HepG2 (cell line): ENCODE results near the gene PGAP1. TPM values are rescaled to one million over a fixed set of nuclear protein-coding genes. Genes with fewer than 3 reads are reported as not detected.

Source experiments
- ATAC-seq: fragments of 200-7000 bp; cut with Tn5 transposase; 3 replicates; pipeline ENCODE4 v1.9.1; 2020; ENCODE audit warnings: mild to moderate bottlenecking, moderate library complexity
- BruUV-seq: library from RNA; stranded (reverse); fragments of 400-500 nt; replicated peaks from 2 replicates; lab custom pipeline; 2021; lab: Mats Ljungman, UMichigan
- CTCF ChIA-PET: fragments of 300-600 bp; formaldehyde crosslinking; extraction: SDS; loops from one replicate; lab custom pipeline; 2021; ENCODE audit warnings: low total read pairs, inconsistent platforms, low intra/inter-chr PET ratio; lab: Yijun Ruan, JAX
- POLR2A ChIA-PET: fragments of 350-600 bp; sonication (Branson Sonifier 250); formaldehyde crosslinking; loops from one replicate; lab custom pipeline; 2020; ENCODE audit warnings: antibody characterized with exemption, inconsistent platforms; lab: Yijun Ruan, JAX
- DNase-seq: peaks from one replicate; pipeline ENCODE4 v3.0.0-alpha.2; 2015; ENCODE audit warnings: low spot score
- FAIRE-seq: peaks from 3 replicates; lab custom pipeline; 2011; peaks lifted over from hg19 to GRCh38; lab: Jason Lieb, UNC
- H2AFZ ChIP-seq: one replicate; pipeline ENCODE4 v1.6.1; 2011; ENCODE audit warnings: low read length, inconsistent platforms
- H3K27ac ChIP-seq: fragments of 300-600 bp; 3 replicates; pipeline ENCODE4 v1.8.0; 2011; ENCODE audit warnings: mixed run types, mild to moderate bottlenecking, mixed read lengths, low read length, inconsistent platforms; ENCODE audit not compliant: insufficient read depth; ENCODE audit errors: extremely low read length
- H3K27me3 ChIP-seq, 2 experiments: fragments of 200-600 bp in 1 of 2; 2 replicates in 1 of 2; 3 replicates in 1 of 2; pipeline versions ENCODE4 v1.6.0 to v1.8.0; 2011; ENCODE audit warnings: low read length in 2 of 2, mild to moderate bottlenecking in 2 of 2, moderate library complexity in 2 of 2, inconsistent platforms in 1 of 2; ENCODE audit not compliant: insufficient read depth in 2 of 2, control insufficient read depth in 1 of 2
- H3K36me3 ChIP-seq, 2 experiments: fragments of 200-600 bp in 1 of 2; replicated peaks in 1 of 2; 2 replicates in 1 of 2; 3 replicates in 1 of 2; pipeline versions ENCODE4 v1.5.1 to v1.8.0; 2011; ENCODE audit warnings: low read length in 2 of 2, inconsistent platforms in 1 of 2; ENCODE audit not compliant: insufficient read depth in 2 of 2, control insufficient read depth in 1 of 2
- H3K4me1 ChIP-seq: 2 replicates; pipeline ENCODE4 v1.5.1; 2012; ENCODE audit warnings: low read length, inconsistent platforms; ENCODE audit not compliant: insufficient read depth
- H3K4me2 ChIP-seq: 2 replicates; pipeline ENCODE4 v1.6.0; 2011; ENCODE audit warnings: low read depth, low read length, inconsistent platforms
- H3K4me3 ChIP-seq, 3 experiments: fragments of 200-600 bp in 1 of 3; sonication (generic), shearing (Covaris generic) in 1 of 3; replicated peaks in 1 of 3; 2 replicates each; pipeline ENCODE4 v1.5.1; 2011 to 2016; ENCODE audit warnings: low read length in 3 of 3, inconsistent platforms in 2 of 3, low read depth in 2 of 3, mild to moderate bottlenecking in 2 of 3, control low read depth in 1 of 3, mixed read lengths in 1 of 3; ENCODE audit not compliant: insufficient read depth in 1 of 3
- H3K79me2 ChIP-seq: one replicate; pipeline ENCODE4 v1.6.1; 2011; ENCODE audit warnings: low read length, inconsistent platforms; ENCODE audit not compliant: insufficient read depth
- H3K9ac ChIP-seq: 2 replicates; pipeline ENCODE4 v1.6.0; 2011; ENCODE audit warnings: mild to moderate bottlenecking, low read depth, low read length, inconsistent platforms; ENCODE audit not compliant: insufficient read depth
- H3K9me3 ChIP-seq: 2 replicates; pipeline ENCODE4 v1.5.1; 2012; ENCODE audit warnings: mild to moderate bottlenecking, low read length
- H4K20me1 ChIP-seq: 2 replicates; pipeline ENCODE4 v1.6.0; 2011; ENCODE audit warnings: inconsistent platforms, mild to moderate bottlenecking, low read length, moderate library complexity; ENCODE audit not compliant: insufficient read depth
- AGO1 ChIP-seq: fragments of 200-400 bp; formaldehyde crosslinking; IDR thresholded peaks from 2 replicates; pipeline ENCODE4 v1.6.1; 2017; ENCODE audit warnings: mild to moderate bottlenecking, low read depth, low read length, moderate library complexity; ENCODE audit not compliant: poor library complexity, severe bottlenecking
- HES4 ChIP-seq: sonication (generic); formaldehyde crosslinking; IDR thresholded peaks from 2 replicates; pipeline ENCODE4 v1.9.0; 2021; ENCODE audit warnings: mild to moderate bottlenecking, missing genetic modification reagents, borderline replicate concordance
- MATR3 ChIP-seq: sonication (generic); formaldehyde crosslinking; IDR thresholded peaks from 2 replicates; pipeline ENCODE4 v1.4.0; 2020; ENCODE audit warnings: missing genetic modification reagents
- NCOR1 ChIP-seq: fragments of 200-600 bp; sonication (generic); IDR thresholded peaks from 2 replicates; pipeline ENCODE4 v1.7.0; 2017; ENCODE audit warnings: antibody characterized with exemption, low read length, borderline replicate concordance
- PHF5A ChIP-seq: IDR thresholded peaks from one replicate; pipeline ENCODE4 v1.6.1; 2018; ENCODE audit warnings: low read depth, missing genetic modification reagents; ENCODE audit not compliant: unreplicated experiment
- SYNCRIP ChIP-seq: fragments of 200-400 bp; formaldehyde crosslinking; IDR thresholded peaks from 2 replicates; pipeline ENCODE4 v1.6.1; 2018; ENCODE audit warnings: mild to moderate bottlenecking, low read depth, low read length; ENCODE audit not compliant: insufficient read depth
- TCF7L2 ChIP-seq: IDR thresholded peaks from 2 replicates; pipeline ENCODE4 v1.6.1; 2011; ENCODE audit warnings: mild to moderate bottlenecking, low read depth, low read length, moderate library complexity
- ZC3H13 ChIP-seq: sonication (generic); formaldehyde crosslinking; IDR thresholded peaks from 2 replicates; pipeline ENCODE4 v1.8.1; 2023; ENCODE audit warnings: mild to moderate bottlenecking, missing genetic modification reagents, moderate library complexity
- ZFP90 ChIP-seq: sonication (generic); formaldehyde crosslinking; IDR thresholded peaks from 2 replicates; pipeline ENCODE4 v1.8.0; 2022; ENCODE audit warnings: missing genetic modification reagents, mild to moderate bottlenecking, inconsistent platforms, borderline replicate concordance
- ZNF253 ChIP-seq: sonication (generic); formaldehyde crosslinking; IDR thresholded peaks from 2 replicates; pipeline ENCODE4 v1.8.0; 2022; ENCODE audit warnings: mild to moderate bottlenecking, missing genetic modification reagents, borderline replicate concordance
- ZNF430 ChIP-seq: sonication (generic); formaldehyde crosslinking; IDR thresholded peaks from 2 replicates; pipeline ENCODE4 v1.9.0; 2021; ENCODE audit warnings: mild to moderate bottlenecking, missing genetic modification reagents
- ZNF644 ChIP-seq: IDR thresholded peaks from 2 replicates; pipeline ENCODE4 v1.6.1; 2016; ENCODE audit warnings: low read depth
- ZNF75D ChIP-seq: sonication (generic); formaldehyde crosslinking; IDR thresholded peaks from 2 replicates; pipeline ENCODE4 v1.8.1; 2023; ENCODE audit warnings: missing genetic modification reagents, mild to moderate bottlenecking, borderline replicate concordance
- WGBS: methylation state at CpG from one replicate; pipeline ENCODE4 v1.1.6; 2017; ENCODE audit warnings: low lambda C conversion rate; 5-methylcytosine and 5-hydroxymethylcytosine counted together
- in situ Hi-C: cut with HindIII; loops from 2 replicates; pipeline ENCODE4 v1.10.0; 2017; ENCODE audit warnings: low pct_unique_long_range_greater_than_20kb; ENCODE audit not compliant: extremely low pct_ligation_motif_present
- intact Hi-C: fragments of 100-400 bp; cut with micrococcal nuclease; formaldehyde crosslinking; loops from one replicate; pipeline ENCODE4 v1.10.0; 2022; ENCODE audit not compliant: unreplicated experiment
- polyA plus RNA-seq, 8 experiments: library from polyadenylated mRNA; depleted of rRNA in 3 of 8; stranded (reverse) in 7 of 8; unstranded in 1 of 8; fragments of >200 nt; fragmentation: Illumina TruSeq in 4 of 8; extraction: Trizol in 4 of 8; gene quantifications; 2 replicates each; pipeline versions ENCODE4 v1.2.1 to v1.2.3, GENCODE V29; 2011 to 2016; ENCODE audit warnings: low read depth in 4 of 8, missing spikeins in 1 of 8, mixed read lengths in 1 of 8; ENCODE audit not compliant: insufficient read depth in 1 of 8
- total RNA-seq, 5 experiments: library from RNA; depleted of rRNA; stranded (reverse); fragments of >200 nt; fragmentation: Illumina TruSeq; extraction: Trizol; gene quantifications; 2 replicates each; pipeline ENCODE4 v1.2.3, GENCODE V29; 2016; ENCODE audit warnings: low read depth in 1 of 5

PGAP1 gene
- total and polyA plus RNA-seq, 2 of the 13 experiments (the other 11 are each of a cell fraction or from before 2014, with no cell fraction given): 4.1 to 6.4 TPM

GRCh38 chr2:196935432-196935831, 8.9 kb upstream of the PGAP1 start:
- no peak overlapping the region for H3K4me3 ChIP-seq
- CTCF ChIA-PET: no interaction called here
- no peak for TF ChIP-seq ZNF75D (CRISPR knock-in tag)
- TF ChIP-seq, all 625 proteins: peak for 0

GRCh38 chr2:196934672-196935071, 8.2 kb upstream of the PGAP1 start:
- ChIA-PET POLR2A (no interaction called here), CTCF (no interaction called here)
- in situ Hi-C loops (no loop called here), intact Hi-C loops (no loop called here)
- 11% methylated on average over 1 of the region's 1 CpG for WGBS
- H3K4me2 ChIP-seq: no peak overlapping the region
- FAIRE-seq: no peak
- no peak overlapping the region for H3K9ac ChIP-seq
- H2AFZ ChIP-seq: no peak overlapping the region
- DNase-seq: no peak
- H3K4me3 ChIP-seq: no peak overlapping the region
- H3K27ac ChIP-seq: no peak overlapping the region
- no peak for TF ChIP-seq SYNCRIP
- no peak for TF ChIP-seq NCOR1
- no peak for TF ChIP-seq ZNF430 (CRISPR knock-in tag)
- TF ChIP-seq HES4 (CRISPR knock-in tag): no peak
- TF ChIP-seq TCF7L2: no peak
- no peak for TF ChIP-seq PHF5A
- TF ChIP-seq MATR3 (CRISPR knock-in tag): no peak
- no peak for TF ChIP-seq ZNF253 (CRISPR knock-in tag)
- no peak for TF ChIP-seq ZNF644 (CRISPR knock-in tag)
- no peak for TF ChIP-seq ZFP90 (CRISPR knock-in tag)
- no peak for TF ChIP-seq AGO1
- no peak for TF ChIP-seq ZC3H13 (CRISPR knock-in tag)
- H3K4me1 ChIP-seq: no peaks in the 10 kb centered on the region
- H4K20me1 ChIP-seq: no peaks in the 10 kb centered on the region
- no peak for ATAC-seq
- peaks cover 0 to 3% of the 10 kb centered on the region in 2 experiments; a peak in 1 of 5 replicates for H3K27me3 ChIP-seq
- H3K9me3 ChIP-seq: no peaks in the 10 kb centered on the region
- no peaks in the 10 kb centered on the region for H3K36me3 ChIP-seq
- no TSS peak for BruUV-seq
- H3K79me2 ChIP-seq: no peaks in the 10 kb centered on the region

More at GRCh38 chr2:196935432-196935831, 8.9 kb upstream of the PGAP1 start:
- Histone ChIP-seq H3K27ac (no peak overlapping the region), H3K9ac (no peak overlapping the region), H4K20me1 (no peaks in the 10 kb centered on the region), H3K9me3 (no peaks in the 10 kb centered on the region), H3K4me2 (no peak overlapping the region), H3K4me1 (no peaks in the 10 kb centered on the region), H3K79me2 (no peaks in the 10 kb centered on the region), H3K36me3 (no peaks in the 10 kb centered on the region), H2AFZ (no peak overlapping the region), H3K27me3 (peaks cover 0 to 3% of the 10 kb centered on the region in 2 experiments; a peak in 1 of 5 replicates)
- POLR2A ChIA-PET: no interaction called here
- BruUV-seq: no TSS peak
- intact Hi-C loops: no loop called here
- in situ Hi-C loops: no loop called here
- WGBS: 1% methylated on average over 2 of the region's 2 CpGs
- FAIRE-seq (no peak), ATAC-seq (no peak), DNase-seq (no peak)
